ENCODE results near the gene ARIH1. TPM values are rescaled to one million over a fixed set of nuclear protein-coding genes. Genes with fewer than 3 reads are reported as not detected.

ARIH1 gene
- total and polyA plus RNA-seq, 2 experiments from 2014 or later: 30.5 to 48.6 TPM

DNA sequence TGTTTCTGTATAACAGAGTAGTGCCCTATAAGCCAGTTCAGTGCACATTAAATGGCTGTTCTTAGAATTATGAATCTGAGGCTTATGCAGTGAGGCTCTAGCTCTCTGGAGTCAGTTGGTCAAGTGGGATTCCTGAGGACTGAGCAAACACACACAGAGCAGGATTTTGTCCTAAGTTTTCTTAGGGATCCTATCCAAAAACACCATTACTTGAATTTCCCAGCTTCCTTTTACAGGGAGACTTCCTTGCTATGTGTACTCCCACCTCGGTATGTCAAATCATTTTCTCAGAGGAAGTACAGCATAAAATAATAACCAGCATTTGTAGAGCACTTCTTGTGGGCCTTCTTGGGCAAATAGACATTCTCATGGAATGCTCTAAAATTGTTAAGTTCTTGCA is 117.2 kb downstream of the ARIH1 start (continued):
- TF ChIP-seq, protein P1, sequence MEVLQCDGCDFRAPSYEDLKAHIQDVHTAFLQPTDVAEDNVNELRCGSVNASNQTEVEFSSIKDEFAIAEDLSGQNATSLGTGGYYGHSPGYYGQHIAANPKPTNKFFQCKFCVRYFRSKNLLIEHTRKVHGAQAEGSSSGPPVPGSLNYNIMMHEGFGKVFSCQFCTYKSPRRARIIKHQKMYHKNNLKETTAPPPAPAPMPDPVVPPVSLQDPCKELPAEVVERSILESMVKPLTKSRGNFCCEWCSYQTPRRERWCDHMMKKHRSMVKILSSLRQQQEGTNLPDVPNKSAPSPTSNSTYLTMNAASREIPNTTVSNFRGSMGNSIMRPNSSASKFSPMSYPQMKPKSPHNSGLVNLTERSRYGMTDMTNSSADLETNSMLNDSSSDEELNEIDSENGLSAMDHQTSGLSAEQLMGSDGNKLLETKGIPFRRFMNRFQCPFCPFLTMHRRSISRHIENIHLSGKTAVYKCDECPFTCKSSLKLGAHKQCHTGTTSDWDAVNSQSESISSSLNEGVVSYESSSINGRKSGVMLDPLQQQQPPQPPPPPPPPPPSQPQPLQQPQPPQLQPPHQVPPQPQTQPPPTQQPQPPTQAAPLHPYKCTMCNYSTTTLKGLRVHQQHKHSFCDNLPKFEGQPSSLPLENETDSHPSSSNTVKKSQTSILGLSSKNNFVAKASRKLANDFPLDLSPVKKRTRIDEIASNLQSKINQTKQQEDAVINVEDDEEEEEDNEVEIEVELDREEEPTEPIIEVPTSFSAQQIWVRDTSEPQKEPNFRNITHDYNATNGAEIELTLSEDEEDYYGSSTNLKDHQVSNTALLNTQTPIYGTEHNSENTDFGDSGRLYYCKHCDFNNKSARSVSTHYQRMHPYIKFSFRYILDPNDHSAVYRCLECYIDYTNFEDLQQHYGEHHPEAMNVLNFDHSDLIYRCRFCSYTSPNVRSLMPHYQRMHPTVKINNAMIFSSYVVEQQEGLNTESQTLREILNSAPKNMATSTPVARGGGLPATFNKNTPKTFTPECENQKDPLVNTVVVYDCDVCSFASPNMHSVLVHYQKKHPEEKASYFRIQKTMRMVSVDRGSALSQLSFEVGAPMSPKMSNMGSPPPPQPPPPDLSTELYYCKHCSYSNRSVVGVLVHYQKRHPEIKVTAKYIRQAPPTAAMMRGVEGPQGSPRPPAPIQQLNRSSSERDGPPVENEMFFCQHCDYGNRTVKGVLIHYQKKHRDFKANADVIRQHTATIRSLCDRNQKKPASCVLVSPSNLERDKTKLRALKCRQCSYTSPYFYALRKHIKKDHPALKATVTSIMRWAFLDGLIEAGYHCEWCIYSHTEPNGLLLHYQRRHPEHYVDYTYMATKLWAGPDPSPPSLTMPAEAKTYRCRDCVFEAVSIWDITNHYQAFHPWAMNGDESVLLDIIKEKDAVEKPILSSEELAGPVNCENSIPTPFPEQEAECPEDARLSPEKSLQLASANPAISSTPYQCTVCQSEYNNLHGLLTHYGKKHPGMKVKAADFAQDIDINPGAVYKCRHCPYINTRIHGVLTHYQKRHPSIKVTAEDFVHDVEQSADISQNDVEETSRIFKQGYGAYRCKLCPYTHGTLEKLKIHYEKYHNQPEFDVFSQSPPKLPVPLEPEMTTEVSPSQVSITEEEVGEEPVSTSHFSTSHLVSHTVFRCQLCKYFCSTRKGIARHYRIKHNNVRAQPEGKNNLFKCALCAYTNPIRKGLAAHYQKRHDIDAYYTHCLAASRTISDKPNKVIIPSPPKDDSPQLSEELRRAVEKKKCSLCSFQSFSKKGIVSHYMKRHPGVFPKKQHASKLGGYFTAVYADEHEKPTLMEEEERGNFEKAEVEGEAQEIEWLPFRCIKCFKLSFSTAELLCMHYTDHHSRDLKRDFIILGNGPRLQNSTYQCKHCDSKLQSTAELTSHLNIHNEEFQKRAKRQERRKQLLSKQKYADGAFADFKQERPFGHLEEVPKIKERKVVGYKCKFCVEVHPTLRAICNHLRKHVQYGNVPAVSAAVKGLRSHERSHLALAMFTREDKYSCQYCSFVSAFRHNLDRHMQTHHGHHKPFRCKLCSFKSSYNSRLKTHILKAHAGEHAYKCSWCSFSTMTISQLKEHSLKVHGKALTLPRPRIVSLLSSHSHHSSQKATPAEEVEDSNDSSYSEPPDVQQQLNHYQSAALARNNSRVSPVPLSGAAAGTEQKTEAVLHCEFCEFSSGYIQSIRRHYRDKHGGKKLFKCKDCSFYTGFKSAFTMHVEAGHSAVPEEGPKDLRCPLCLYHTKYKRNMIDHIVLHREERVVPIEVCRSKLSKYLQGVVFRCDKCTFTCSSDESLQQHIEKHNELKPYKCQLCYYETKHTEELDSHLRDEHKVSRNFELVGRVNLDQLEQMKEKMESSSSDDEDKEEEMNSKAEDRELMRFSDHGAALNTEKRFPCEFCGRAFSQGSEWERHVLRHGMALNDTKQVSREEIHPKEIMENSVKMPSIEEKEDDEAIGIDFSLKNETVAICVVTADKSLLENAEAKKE (CRISPR knock-in tag; IDR thresholded peaks at IDR 0.05): no peak

DNA sequence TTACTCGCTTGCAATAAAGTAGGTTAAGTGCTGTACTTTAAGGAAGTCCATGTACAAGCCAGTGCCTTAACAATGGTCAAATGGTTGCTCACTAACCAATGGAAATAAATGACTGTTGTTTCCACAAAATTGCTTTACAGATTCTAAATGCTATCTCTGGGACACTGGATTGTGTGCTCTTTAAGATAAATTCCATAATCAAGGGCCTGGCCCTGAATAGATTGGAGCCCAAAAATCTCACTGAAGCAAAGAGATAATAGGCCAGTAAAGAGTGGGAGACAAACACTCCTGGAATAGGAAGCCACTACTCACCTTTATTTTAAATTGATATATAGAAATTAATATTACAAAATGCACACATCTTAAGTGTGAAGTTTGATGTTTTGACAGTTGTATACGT is 118.0 kb downstream of the ARIH1 start:
- Histone ChIP-seq H3K4me1 (ENCODE audit: insufficient read depth) (no peaks in the 10 kb centered on the region), H3K36me3 (ENCODE audit: insufficient read depth) (no peaks in the 10 kb centered on the region), H3K27me3 (ENCODE audit: insufficient read depth) (no peaks in the 10 kb centered on the region), H3K9me2 (ENCODE audit: insufficient read depth) (no peaks in the 10 kb centered on the region), H4K20me1 (replicated peaks; ENCODE audit: insufficient read depth) (no peaks in the 10 kb centered on the region; the same call in 1 of the 2 replicates), H3K79me2 (replicated peaks; ENCODE audit: insufficient read depth) (no peaks in the 10 kb centered on the region), H2AFZ (no peak overlapping the region), H3K27ac (ENCODE audit: low read depth) (no peak overlapping the region), H3K4me2 (no peak overlapping the region), H3K4me3 (no peak overlapping the region), H3F3A (replicated peaks; ENCODE audit: low read depth) (no peaks in the 10 kb centered on the region)
- Mint-ChIP-seq H3K27me3 (ENCODE audit: insufficient read depth, low read depth, poor library complexity) (peaks cover 2% of the 10 kb centered on the region), H3K4me3 (no peak overlapping the region), H3K4me1 (no peaks in the 10 kb centered on the region), H3K9me3 (no peaks in the 10 kb centered on the region), H3K27ac (no peak overlapping the region), H3K36me3 (ENCODE audit: low read depth) (no peaks in the 10 kb centered on the region)
- DNase-seq (ENCODE audit: low spot score) (no peak), ATAC-seq (no peak)
- no peak for TF ChIP-seq POLR2AphosphoS5 (IDR thresholded peaks at IDR 0.05; ENCODE audit: low read depth)
- TF ChIP-seq, protein P2, sequence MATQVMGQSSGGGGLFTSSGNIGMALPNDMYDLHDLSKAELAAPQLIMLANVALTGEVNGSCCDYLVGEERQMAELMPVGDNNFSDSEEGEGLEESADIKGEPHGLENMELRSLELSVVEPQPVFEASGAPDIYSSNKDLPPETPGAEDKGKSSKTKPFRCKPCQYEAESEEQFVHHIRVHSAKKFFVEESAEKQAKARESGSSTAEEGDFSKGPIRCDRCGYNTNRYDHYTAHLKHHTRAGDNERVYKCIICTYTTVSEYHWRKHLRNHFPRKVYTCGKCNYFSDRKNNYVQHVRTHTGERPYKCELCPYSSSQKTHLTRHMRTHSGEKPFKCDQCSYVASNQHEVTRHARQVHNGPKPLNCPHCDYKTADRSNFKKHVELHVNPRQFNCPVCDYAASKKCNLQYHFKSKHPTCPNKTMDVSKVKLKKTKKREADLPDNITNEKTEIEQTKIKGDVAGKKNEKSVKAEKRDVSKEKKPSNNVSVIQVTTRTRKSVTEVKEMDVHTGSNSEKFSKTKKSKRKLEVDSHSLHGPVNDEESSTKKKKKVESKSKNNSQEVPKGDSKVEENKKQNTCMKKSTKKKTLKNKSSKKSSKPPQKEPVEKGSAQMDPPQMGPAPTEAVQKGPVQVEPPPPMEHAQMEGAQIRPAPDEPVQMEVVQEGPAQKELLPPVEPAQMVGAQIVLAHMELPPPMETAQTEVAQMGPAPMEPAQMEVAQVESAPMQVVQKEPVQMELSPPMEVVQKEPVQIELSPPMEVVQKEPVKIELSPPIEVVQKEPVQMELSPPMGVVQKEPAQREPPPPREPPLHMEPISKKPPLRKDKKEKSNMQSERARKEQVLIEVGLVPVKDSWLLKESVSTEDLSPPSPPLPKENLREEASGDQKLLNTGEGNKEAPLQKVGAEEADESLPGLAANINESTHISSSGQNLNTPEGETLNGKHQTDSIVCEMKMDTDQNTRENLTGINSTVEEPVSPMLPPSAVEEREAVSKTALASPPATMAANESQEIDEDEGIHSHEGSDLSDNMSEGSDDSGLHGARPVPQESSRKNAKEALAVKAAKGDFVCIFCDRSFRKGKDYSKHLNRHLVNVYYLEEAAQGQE (IDR thresholded peaks at IDR 0.05; ENCODE audit: unreplicated experiment): no peak
- no peak for TF ChIP-seq STAT1 (IDR thresholded peaks at IDR 0.05; ENCODE audit: unreplicated experiment)
- no peak for TF ChIP-seq ZNF331 (CRISPR knock-in tag; IDR thresholded peaks at IDR 0.05; ENCODE audit: low read depth)
- TF ChIP-seq, protein P3, sequence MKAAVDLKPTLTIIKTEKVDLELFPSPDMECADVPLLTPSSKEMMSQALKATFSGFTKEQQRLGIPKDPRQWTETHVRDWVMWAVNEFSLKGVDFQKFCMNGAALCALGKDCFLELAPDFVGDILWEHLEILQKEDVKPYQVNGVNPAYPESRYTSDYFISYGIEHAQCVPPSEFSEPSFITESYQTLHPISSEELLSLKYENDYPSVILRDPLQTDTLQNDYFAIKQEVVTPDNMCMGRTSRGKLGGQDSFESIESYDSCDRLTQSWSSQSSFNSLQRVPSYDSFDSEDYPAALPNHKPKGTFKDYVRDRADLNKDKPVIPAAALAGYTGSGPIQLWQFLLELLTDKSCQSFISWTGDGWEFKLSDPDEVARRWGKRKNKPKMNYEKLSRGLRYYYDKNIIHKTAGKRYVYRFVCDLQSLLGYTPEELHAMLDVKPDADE (IDR thresholded peaks at IDR 0.05): no peak
- TF ChIP-seq EZH2phosphoT487 (IDR thresholded peaks at IDR 0.05; ENCODE audit: unreplicated experiment): no peak
- TF ChIP-seq EZH2 (IDR thresholded peaks at IDR 0.05; ENCODE audit: low read depth, unreplicated experiment): no peak
